T1000 (cell line): ENCODE measurements around the gene VPS54.
"Not testable (repeated sequence)": the region's sequence is repeated elsewhere in the genome, so short reads cannot be mapped to it uniquely, and the experiment has no call there.

ENCODE experiments used
- DNase-seq: peaks from one replicate; lab custom pipeline; 2025; ENCODE audit warnings: mixed read lengths; lab: John Stamatoyannopoulos, UW

Gene VPS54

GRCh38 chr2:63866009-63866709, 153.1 kb downstream of the VPS54 start:
- DNase-seq: no peak

- DNase-seq: no peak
These were observed 153.9 kb downstream of the VPS54 start for GRCh38 chr2:63865159-63865799.

GRCh38 chr2:63863707-63864106, 155.5 kb downstream of the VPS54 start:
- DNase-seq: no peak

- no peak for DNase-seq
These were observed 156.4 kb downstream of the VPS54 start for GRCh38 chr2:63862806-63863205.

GRCh38 chr2:63861220-63861822, 157.9 kb downstream of the VPS54 start:
- no peak for DNase-seq

- no peak for DNase-seq
These were observed 160.9 kb downstream of the VPS54 start for GRCh38 chr2:63858291-63858690.

GRCh38 chr2:63856303-63856603, 163.0 kb downstream of the VPS54 start:
- DNase-seq: no peak

- DNase-seq: no peak
These were observed 163.6 kb downstream of the VPS54 start for GRCh38 chr2:63855418-63856302.

- DNase-seq: no peak
These were observed 165.5 kb downstream of the VPS54 start for GRCh38 chr2:63853527-63854310.

GRCh38 chr2:63851691-63852311, 167.4 kb downstream of the VPS54 start:
- DNase-seq: no peak

- DNase-seq: no peak
These were observed 168.6 kb downstream of the VPS54 start for GRCh38 chr2:63850649-63851048.

GRCh38 chr2:63850204-63850571, 169.0 kb downstream of the VPS54 start:
- no peak for DNase-seq

- DNase-seq: no peak
These were observed 169.6 kb downstream of the VPS54 start for GRCh38 chr2:63849381-63850203.

GRCh38 chr2:63847571-63847970, 171.7 kb downstream of the VPS54 start:
- not testable (repeated sequence) for DNase-seq

GRCh38 chr2:63846487-63846886, 172.7 kb downstream of the VPS54 start:
- DNase-seq: no peak

- no peak for DNase-seq
These were observed 173.4 kb downstream of the VPS54 start for GRCh38 chr2:63845866-63846265.

GRCh38 chr2:63844616-63845015, 174.6 kb downstream of the VPS54 start:
- DNase-seq: no peak

GRCh38 chr2:63843791-63844190, 175.4 kb downstream of the VPS54 start:
- DNase-seq: no peak

- no peak for DNase-seq
These were observed 176.1 kb downstream of the VPS54 start for GRCh38 chr2:63843093-63843492.
